ENCODE measurements around the gene PON3.

The PON3 gene

DNA sequence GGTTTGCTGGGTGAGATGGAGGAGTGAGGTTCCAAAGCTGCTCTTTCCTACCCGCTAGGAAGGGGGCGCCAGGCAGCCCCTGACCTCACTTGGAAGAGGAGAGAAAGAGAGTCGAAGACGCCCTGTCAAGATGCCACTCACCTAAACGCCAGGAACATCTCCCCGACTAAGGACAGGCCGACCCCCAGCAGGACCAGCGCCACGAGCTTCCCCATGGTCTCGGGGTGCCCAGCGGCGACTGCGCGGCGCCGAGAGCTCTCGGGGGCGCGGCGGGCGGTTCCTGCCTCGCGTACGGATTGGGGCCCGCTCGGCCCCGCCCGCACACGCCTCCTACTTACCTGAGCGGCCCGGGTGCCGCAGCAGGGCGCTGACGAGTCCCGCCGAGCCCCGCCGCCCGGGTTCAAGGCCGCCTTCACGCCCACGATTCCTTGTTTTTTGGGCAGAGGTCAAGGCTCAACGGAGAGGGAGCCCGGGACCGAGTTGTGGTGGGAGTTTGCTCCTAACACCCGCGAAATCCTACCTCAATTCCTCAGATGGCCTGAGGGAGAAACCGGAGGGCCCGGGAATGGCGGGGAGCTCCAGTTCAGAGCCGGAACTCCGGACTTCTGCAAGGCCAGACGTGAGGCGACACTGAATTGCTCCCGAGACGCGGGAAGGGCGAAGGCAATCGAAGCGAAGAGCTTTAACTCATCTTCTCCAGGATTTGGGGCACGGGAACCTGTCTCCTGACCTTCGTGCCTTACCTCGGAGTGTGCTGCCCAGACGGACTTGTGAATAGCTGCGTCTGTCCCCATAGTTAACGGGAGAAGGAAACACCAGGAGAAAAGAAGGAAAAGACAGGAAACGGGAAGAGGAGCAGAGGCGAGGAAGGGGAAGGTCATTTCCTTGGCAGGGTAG, at the start of gene PON3:
Gene PON3 (minus strand): TSS at position 240 of the 897 bp plus-strand sequence. CDS start 25 bp downstream, at position 215.
- DNase-seq (ENCODE audit: low spot score), result no peak

DNA sequence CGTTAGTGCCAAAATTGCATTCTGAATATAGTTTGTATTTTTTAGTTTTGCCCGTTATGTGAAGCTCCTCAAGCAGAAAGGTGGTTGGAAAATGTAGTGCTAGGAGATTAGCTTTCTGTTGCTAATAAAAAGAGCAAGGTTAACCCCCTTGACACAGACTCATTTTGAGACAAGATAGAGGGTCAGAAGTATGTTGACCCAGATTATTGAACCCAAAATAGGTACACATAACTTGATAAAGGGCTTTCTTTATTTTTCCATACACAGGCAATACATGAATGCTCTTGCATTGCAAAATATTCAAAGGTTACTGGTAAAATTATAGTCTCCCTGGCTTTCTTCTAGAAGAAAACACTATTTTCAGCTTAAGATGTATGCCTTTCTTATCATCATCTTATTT, 48.6 kb upstream of the PON3 start:
- no peak for DNase-seq (ENCODE audit: low spot score)

- DNase-seq (ENCODE audit: low spot score), result no peak
Measured at GRCh38 chr7:95441042-95441823, 45.1 kb upstream of the PON3 start.

DNA sequence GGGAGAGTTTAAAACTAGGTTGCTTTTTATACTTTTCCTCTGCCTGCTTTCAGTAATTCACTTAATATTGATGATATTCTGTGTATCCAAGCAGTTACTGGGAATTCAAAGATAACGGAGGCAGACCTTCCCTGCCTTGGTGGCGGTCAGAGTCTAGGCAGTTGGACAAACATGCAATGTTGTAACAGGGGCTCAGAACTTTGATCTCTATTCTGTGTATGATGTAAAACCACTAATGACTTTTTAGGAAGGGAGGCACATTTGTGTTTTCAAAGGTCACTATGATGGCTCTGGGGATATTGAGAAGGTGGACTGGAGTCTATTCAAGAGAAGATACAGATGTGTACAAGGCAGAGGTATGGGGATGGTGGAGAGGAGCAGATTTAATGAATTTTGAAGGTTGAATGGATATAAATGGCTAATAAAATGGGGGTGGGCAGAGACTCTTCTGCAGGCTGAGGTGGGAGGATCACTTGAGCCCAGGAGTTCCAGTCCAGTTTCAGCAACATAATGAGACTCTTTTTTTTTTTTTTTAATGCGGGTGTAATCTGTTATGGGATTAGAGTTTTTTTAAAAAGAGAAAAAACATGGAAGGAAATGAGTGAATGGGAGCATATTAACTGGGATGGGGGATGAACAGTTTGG, 44.3 kb upstream of the PON3 start:
- no peak for DNase-seq (ENCODE audit: low spot score)

- no peak for DNase-seq (ENCODE audit: low spot score)
Measured at GRCh38 chr7:95436407-95436806, 40.2 kb upstream of the PON3 start.

DNA sequence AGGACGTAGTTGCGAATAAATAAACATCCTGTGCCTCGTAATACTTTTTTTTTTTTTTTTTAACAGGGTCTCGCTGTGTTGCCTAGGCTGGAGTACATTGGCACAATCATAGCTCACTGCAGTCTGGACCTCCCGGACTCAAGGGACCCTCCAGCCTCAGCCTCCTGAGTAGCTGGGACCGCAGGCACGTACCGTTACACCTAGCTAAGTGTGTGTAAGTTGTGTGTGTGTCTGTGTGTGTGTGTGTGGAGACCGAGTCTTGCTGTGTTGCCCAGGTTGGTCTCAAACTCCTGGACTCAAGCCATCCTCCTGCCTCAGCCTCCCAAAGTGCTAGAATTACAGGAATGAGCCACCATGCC, 39.2 kb upstream of the PON3 start:
- no peak for DNase-seq (ENCODE audit: low spot score)

- DNase-seq (ENCODE audit: low spot score), result peak; percentile 88
Measured at GRCh38 chr7:95434557-95435421, 38.6 kb upstream of the PON3 start, which contains the start of gene PON2. TSS of gene PON2 (minus strand) at chr7:95435028. CDS start at chr7:95434951, 77 bp downstream.

DNA sequence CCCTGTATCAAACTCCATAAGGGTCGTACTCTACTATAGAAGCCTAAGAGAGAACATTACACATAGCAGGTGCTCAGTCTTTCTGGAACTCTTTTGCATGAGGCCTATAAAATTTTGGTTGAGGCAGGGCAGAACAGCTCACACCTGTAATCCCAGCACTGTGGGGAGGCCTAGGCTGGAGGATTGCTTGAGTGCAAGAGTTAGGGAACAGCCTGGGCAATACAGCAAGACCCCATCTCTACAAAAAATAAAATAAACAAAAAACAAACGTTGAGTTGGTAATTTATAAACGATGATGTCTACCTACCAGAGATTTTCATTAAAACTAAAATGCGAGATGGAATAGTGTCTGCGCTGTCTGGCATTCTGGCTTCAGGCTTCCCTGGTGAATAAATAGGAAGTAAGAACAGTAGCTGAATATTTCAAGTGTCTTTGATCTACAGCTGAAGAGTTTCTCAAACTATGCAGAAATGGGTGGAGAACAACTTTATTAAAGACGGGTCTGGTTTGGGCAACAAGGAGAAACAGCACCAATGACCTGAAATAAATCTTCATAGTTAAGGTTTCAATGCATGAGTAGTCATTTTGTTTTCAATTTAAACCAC, 37.9 kb upstream of the PON3 start:
- DNase-seq (ENCODE audit: low spot score), result peak; percentile 44

DNA sequence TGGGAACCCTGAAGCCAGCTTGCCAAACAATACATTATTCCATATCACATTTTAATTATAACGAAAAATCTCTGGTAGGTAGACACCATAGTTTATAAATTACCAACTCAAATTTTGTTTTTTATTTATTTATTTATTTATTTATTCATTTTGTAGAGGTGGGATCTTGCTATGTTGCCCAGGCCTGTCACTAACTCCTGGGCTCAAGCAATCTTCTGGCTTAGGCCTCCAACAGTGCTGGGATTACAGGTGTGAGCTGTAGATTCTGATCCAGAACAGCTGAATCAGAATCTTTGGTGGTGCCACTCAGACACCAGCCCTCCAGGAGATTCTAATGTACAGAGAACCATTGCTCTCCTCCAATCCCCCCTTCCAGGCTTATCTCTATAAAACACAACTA, 37.0 kb upstream of the PON3 start:
- no peak for DNase-seq (ENCODE audit: low spot score)

- no peak for DNase-seq (ENCODE audit: low spot score)
Measured at GRCh38 chr7:95432606-95433005, 36.4 kb upstream of the PON3 start.

DNA sequence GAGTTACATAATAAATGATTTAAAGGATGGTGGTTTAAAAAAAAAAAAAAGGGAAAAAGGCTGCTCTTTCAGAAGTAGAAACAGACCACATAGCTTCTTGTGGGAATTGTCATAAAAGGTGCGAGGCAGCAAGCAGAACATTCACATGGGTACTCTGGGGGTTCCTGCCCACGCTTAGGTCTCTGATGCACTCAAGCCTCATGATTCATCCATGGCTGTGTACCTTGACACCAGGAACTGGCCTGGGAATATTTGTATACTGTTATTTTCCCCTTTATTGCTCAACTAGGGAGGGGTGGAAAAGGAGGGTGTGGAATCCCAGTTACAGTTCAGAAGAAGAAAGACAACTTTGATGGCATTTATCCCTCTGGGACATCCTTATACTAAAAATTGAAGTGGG, 34.7 kb upstream of the PON3 start:
- DNase-seq (ENCODE audit: low spot score), result no peak

DNA sequence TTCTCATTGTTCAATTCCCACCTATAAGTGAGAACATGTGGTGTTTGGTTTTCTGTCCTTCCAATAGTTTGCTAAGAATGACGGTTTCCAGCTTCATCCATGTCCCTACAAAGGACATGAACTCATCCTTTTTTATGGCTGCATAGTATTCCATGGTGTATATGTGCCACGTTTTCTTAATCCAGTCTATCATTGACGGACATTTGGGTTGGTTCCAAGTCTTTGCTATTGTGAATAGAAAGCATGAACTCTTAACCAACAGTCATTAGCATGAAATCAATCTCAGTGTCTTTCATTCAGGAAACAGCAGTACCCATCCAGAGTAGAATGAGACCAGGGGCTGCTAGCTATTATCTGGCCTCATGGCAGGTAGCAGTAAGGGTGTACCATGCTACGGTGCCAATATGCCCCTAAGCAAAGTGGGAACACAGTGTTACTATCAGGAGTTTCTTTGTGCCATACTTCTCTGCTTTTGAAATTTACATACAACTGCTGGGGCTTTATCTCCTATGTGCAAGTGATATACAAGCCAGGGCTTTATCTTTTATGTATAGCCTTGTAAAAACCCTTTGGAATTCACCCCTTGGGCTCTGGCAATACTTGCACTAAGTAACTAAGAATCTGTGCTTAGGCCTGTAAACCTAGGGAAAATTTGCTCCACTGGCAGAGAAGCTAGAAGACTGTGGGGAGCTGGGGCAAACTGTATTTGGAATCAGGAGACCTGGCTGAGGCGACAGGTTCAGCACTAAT, 33.2 kb upstream of the PON3 start:
- no peak for DNase-seq (ENCODE audit: low spot score)

GRCh38 chr7:95427914-95428516, 31.8 kb upstream of the PON3 start:
- DNase-seq (ENCODE audit: low spot score), result no peak

- no peak for DNase-seq (ENCODE audit: low spot score)
Measured at GRCh38 chr7:95427166-95427565, 31.0 kb upstream of the PON3 start.

DNA sequence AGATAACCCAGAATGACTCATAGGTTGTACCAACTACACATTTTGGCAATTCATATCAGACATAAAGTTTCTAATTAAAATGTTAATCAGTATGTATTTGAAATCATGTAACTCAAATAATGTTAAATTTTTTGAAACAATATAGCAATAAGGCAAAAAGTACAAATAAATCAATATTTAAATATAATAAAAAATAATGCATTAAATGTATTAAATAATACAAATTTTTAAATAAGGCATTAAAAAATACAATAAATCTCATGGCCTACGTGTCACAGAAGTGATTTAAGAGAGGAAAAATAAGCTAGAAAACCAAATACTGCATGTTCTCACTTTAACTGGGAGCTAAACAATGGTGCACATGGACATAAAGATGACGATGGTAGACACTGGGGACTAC, 29.5 kb upstream of the PON3 start:
- DNase-seq (ENCODE audit: low spot score), result no peak

GRCh38 chr7:95424716-95425115, 28.5 kb upstream of the PON3 start:
- DNase-seq (ENCODE audit: low spot score), result no peak

DNA sequence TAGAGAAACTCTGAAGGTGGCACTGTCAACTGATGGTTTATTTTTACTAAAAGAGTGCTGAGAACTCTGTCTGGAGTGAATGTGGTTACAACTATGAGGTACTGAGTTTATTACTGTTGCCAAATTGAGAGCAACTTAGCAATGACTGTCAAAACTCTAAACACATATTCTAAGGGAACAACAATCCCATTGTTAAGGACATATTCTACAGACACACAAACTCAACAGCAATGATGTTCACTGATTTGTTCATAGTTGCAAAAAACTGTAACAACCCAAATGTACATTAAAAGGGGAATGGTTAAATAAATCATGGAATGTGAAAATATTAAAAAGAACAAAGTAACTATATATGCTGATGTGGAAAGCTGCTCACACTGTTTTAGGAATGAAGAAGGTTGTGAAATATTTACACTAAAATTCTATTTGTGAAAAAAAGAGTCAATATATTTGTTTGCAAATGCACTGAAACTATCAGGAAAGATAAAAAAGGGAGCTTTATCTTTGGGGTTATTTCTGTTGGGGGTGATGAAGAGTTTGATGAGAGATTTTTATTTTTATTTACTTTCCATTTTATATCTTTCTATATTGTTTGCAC, 25.8 kb upstream of the PON3 start:
- no peak for DNase-seq (ENCODE audit: low spot score)

DNA sequence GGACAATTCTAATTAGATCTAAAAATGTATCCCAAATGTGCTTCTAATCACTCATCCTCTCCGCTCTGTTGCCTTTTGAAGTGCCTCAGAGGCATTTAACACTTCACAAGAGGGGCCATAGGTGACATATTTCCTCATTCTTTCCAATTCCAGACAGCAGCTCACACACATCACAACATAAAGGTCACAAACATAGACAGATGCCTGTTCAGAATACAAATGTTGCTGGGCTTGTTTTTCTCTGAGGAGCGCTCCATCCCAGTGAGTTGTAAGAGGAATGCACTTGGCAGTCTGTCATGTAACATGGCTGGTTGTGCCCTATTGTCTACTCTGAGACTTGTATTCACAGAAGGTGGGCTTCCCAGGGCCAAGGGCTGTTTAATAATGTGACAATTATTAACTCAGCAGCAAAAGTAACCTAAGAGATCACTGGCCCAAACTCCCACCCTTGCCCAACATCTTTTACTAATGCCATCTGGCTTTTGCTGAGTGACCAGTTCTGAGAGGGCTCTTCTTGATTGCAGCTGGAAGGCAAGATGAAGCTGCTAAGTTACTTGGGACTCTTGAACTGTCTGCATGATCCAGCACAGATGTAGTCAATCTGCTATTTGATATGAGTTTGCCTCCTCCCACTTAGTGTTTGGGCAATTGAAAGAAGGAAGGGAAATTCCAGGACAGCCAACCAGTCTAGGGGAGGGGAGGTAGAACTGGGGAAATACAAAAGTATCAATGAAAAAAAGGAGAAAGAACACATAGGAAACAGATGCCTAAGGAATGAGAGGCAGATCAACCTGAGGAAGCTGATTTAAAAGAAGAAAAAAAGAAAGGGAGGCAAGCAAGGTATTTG, 25.0 kb upstream of the PON3 start:
- no peak for DNase-seq (ENCODE audit: low spot score)

GRCh38 chr7:95412075-95412474, 15.9 kb upstream of the PON3 start:
- no peak for DNase-seq (ENCODE audit: low spot score)

Measured in COLO829 (cell line).